HG03460 (cell line): ENCODE data around the gene IL10RB.

Experiments
- ATAC-seq: cut with Tn5 transposase; IDR thresholded peaks from one replicate; pipeline ENCODE4 v1.9.1; 2021; ENCODE audit not compliant: unreplicated experiment

The IL10RB gene

DNA sequence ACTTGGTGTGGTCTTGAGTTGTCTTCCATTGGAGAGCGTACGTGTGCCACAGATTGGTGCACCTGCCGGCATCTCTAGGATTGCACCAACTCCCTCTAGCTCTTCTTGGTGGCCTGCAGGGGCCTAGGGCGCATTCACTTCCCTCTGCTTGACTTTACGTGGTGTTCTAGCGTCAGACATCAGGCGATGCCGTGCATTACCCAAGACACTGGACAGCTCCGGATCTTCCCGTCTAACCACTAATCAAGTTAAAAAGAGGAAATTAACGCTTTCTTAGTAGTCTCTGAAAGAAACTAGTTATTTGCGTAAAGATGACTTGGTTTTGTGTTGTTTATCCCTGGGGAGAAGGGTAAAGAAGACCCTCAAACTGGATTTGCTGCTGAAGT is 510 bp upstream of the IL10RB start:
- ATAC-seq: peak; percentile 37

DNA sequence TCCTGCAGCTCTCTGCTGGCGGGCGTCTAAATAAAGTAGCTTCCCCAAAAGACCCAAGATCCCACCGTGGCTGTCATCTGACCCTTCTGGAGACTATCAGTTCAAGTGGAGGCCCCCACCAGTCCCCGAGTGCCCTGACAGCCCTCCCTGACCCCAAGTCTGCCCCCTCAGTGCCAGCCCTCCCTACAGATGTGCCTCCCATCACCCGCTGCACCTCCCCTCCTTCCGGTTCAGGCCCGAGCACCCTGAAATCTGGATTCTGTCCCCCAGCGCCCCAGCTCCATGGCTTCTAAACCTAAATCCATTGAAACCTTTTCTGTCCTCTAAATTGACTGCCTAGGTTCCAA is 595 bp downstream of the IL10RB start:
- ATAC-seq: no peak

DNA sequence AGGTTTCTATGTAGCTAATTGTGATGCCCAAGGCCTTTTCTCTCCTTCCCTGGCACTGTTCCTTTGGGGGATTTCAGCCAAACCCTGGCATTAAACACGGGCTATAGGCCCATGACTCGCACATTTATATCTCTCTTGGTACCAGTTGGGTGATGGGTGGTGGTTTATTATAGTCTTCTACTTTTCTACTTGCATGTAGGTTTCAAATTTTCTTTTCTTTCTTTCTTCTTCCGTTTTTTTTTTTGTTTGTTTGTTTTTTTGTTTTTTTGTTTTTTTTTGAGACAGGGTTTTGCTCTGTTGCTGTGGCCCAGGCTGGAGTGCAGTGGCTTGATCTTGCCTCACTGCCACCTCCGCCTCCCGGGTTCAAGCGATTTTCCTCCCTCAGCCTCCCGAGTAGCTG is 1.1 kb downstream of the IL10RB start:
- ATAC-seq: no peak

DNA sequence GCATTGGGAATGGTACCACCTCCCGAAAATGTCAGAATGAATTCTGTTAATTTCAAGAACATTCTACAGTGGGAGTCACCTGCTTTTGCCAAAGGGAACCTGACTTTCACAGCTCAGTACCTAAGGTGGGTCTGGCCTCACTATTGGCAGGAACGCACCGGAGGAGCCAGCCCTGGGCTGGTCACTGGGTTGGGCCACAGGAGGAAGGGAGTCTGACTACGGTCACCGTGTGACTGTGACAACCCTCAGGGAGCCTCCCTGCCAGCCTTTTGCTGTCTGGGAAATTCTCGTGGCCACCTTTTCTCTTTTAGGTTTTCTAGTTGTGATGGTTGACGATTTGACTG is 2.2 kb downstream of the IL10RB start:
- peak; percentile 13 for ATAC-seq

DNA sequence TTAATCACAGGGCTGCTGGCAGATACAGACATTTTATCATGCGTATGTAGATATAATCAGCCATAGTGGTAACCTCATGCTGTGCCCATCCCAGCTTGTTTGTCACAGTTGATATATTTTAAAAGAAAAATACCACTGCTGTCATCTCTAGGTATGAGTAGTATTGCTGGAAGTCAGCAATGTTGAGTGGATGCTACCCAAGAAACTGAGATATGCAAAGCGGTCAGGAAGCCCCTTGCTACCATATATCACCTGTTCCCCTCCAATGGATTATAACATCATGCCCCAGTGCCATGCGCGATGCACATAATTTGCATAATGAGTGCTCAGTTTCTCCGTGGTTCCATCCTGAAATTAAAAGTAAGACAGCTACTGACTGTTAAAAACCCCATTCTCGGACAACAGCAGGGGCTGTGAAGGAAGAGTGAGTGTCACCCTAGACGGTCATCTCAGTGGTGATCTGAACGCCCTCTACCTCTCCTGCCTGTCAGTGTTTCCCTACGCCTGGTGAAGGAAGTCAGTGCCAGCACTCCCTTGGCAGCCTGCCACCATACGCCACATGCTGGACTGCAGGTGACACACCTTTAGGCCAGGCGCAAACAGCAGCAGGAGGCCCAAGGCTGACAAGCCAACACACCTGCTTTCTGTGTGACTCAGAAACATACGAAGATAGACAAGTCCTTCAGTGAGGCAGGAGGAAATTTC is 2.7 kb downstream of the IL10RB start:
- peak; percentile 68 for ATAC-seq

DNA sequence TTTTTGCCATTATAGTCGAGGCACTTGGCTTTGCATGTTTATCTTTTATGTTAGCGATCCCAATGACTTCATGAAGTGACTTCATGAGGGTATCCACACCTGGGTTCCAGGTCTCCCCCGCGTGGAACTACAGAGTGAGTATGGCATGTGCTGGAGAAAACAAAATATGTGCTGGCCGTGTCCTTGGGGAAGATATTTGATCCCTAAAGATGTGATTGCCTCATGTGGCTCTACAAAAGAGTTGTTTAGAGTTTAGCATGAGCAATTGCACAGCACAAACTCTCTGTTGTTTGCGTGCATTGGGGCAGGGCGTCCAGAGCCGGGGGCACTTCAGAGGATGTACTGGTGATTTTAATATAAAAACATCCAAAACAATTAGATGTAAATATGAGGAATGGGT is 4.8 kb downstream of the IL10RB start:
- ATAC-seq: no peak

DNA sequence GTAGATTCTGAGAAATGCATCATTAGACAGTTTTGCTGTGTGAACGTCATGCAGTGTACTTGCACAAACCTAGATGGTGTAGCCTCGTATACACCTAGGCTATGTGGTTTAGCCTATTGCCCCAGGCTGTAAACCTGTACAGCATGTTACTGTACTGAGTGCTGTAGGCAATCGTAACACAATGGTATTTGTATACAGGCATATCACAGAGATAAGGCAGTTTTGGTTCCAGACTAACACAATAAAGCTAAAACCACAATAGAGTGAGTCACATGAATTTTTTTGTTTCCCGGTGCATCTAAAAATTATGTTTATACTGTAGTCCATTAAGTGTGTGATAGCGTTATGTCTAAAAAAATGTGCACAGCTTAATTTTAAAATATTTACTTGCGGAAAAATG is 6.9 kb downstream of the IL10RB start:
- ATAC-seq: no peak

DNA sequence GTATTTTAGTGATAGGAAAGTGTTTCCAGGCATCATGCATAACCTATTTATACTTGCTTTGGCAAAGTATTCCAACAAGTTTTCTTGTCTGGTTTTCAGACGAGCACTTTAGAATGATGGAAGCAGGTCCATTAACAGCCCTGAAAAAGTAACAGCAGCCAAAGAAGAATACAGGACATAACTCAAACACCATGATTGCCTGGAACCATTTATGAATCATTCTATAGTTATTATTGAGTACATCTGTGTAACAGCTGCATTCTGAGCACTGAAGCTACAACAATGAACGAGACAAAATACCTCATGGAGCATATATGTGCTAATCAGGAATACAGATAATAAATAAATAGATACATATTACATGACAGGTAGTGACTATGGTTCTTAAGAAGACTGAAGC is 12.6 kb downstream of the IL10RB start:
- ATAC-seq: no peak

DNA sequence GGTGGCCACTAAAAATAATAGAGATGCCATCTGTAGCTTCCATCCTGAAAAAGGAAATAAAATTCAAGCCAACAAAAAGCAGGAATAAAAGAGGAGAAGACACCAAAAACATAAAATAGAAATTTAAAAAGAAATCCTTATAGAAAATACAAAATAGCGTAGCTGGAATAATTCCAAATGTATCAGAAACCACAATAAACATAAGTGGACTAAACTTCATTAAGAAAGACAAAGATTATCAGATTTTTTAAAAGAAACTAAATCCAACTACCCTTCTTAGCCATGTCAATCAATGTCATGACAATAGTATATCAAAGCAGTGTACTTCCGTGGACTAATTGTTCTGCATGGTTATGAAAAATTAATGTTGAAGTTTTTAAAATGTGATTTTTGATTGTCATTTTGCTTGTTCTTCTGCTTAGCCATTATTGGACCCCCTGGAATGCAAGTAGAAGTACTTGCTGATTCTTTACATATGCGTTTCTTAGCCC is 13.2 kb downstream of the IL10RB start:
- no peak for ATAC-seq

DNA sequence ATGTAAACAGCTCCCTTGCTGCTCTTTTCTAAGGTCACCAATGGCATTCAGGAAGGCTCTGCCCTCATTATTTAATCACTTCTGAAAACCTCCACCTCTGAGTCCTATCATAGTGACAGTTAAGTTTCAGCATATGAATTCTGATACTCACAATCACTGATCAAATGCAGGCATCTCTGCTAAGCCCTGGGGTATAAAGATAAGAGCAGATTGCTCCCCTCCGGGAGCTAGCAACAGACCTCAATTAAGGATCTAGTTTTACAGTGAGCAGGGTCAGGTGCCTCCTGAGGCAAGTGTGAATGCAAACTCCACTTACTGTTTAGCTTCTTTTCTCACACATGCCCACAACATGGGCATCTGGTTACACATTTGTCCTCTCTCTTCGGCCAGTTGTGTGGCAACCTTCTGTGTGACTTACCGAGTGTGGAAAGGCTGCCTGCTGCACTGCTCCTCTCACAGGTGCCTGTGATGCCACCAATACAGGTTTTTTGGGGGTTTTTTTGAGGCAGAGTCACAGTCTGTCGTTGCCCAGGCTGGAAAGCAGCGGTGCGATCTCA is 15.0 kb downstream of the IL10RB start:
- ATAC-seq: no peak

DNA sequence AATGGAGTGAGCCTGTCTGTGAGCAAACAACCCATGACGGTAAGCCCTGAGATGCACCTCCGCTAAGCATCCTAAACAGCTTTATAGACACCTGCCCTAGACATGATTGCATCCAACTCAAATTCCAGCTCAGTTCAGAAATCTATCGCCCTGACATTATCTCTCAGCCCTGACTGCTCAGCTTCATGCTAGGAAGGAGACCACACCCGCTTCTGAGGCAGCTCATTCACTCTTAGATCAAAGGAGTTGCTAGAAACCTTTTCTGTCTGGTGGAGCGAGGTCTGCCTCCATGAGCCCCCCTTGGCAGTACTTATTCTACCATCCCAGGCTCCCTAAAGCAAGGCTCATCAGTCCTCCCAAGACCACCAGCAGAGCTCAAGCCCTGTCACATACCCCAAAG is 17.0 kb downstream of the IL10RB start:
- no peak for ATAC-seq

DNA sequence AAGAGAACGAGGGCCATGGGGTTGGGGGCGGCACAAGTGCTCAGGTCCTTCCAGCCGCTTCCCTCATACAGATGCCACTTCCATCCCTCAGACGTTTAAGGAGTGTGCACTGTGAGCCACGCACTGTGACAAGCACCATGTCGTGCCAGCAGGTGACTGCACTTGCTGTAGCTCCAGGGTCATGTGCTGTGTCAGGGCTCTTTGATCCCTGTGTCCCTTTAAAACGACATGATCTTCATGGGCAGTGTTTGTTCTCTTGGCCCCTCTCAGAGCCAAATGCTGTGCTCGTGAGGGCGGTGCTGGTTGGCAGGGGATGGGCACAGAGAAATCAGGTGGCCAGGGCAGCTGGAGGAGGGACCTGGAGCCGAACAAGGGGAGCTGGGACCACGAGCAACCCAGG is 19.9 kb downstream of the IL10RB start:
- ATAC-seq: no peak

DNA sequence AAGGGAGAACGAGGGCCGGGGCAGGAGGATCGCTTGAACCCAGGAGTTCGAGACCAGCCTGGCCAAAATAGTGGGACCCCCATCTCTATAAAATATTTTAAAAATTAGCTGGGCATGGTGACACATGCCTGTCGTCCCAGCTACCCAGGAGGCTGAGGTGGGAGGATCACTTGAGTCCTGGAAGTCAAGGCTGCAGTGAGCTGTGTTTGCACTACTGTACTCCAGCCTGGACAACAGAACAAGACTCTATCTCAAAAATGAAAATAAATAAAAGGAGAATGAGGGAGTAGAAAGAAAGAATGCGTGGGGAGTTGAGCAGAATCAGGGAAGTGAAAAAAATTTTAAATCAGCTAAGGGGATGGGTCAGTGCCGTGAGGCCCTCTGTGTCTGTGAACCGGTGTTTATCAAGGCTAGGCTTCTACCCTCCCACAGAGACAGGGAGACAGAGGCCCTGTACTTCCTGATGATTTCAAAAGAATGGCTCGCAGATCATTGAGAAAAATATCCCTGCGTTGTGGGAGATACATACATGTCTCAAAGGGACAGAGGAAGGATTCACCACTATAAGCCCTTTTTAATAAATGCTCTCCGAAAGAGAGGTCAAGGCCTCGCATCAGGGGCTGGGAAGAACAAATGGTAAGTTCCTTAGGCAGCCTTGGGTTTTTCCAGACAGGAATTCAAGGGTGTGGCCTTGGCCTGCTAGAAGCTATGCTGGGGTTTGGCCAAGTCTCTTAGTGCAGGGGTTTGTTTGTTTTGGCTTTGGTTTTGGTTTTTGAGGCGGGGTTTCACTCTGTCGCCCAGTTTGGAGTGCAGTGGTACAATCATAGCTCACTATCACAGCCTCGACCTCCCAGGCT is 20.7 kb downstream of the IL10RB start:
- ATAC-seq: no peak

DNA sequence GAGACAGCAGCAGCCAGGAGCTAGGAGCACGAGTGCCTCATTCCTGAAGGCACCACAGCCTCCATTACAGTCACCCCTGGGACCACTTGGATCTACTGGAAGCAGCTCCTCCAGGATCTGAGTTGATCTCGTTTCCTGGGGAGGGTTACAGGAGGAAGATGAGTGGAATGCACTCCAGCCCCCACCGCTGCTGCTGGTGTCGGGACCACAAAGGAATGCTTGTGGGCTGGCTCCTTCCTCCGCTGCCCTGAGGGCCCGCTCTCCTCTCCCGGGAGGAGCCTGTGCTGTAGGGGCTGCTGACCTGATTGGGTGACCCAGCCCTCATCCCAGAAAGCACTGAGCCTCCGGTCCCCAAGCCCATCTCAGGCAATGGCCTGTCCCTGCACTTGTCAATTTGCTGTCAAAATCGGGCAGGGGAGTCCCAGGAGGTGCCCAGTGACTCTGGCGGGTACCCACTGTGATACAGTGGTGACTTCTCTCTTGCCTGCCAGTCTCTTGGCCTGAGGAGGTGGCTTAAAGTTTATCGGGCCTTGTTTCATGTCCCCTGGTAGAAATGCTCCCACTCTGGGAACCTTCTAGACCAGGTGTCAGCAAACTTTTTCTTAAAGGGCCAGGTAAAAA is 23.1 kb downstream of the IL10RB start:
- ATAC-seq: no peak

DNA sequence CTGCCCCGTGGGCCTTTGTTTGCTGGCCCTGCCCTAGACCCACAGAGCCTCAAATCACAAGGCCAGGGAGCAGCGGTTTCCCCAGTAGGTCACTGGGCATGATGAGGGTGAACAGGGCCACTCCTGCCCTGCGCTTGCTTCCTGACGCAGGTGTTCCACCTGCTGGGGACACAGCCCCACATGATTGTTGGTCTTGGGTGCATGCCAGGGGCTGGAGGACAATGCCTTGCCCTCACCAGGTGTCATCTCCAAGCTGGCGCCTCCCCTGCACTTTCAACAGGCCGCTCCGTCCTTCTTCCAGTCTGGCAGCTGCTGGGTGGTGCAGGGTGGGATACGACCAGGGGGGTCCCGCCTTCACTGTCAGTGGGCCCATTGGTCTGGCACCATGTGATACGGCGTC is 24.3 kb downstream of the IL10RB start:
- no peak for ATAC-seq

DNA sequence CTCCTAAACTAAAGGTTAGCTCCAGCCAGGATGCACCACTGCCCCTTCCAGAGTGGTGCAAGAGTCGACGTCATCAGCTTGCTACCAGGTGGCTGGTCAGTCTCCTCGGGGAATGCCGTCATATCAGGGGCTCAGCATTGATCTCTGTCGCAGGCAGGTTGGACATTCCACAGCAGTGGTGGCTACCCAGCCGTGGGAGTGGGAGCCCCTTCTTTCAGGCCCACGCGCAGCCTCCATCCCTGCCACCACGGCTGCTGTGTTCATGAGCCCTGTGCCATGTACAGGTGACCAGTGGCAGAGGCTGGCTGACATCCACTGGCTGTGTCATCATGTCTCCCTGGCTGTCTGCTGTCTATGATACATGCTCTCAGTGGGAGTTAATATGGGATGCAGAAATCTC is 25.5 kb downstream of the IL10RB start:
- no peak for ATAC-seq

DNA sequence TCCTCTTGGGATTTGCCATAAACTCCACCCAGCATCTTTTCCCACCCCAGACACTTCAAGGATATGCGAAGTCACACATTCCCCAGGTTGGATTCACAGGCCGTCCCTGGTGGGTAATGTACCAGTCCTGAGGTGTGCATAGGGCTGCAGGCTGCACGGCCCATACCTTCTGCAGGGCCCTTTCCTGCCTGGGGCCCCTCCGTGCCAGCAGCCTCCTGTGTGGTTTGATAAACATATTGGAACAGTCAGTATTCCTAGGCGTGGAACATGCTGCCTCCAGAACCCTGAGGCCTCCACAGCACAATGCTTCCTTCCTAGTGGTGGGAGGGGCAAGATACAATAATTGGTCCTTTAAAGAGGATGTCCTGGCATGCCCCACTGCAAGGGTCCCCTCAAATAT is 26.6 kb downstream of the IL10RB start:
- no peak for ATAC-seq

DNA sequence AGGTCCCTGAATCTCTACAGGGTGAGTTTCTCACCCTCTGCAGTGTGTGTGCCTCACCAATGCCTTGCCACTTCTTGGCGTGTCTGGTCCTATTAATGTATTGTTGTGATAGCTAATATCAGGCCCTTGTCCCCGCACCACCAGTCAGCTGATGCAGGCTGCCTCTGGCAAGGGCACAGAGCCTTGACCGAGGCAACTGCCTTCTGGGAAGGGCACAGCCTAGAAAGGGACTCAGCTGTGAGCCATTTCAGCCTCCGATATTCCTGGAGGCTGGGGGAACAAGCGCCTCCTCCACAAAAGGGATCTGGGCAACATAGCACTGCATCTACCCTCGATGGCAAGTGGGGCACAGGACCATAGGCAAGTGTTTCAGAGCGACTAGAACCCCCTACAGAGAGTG is 27.0 kb downstream of the IL10RB start:
- no peak for ATAC-seq

DNA sequence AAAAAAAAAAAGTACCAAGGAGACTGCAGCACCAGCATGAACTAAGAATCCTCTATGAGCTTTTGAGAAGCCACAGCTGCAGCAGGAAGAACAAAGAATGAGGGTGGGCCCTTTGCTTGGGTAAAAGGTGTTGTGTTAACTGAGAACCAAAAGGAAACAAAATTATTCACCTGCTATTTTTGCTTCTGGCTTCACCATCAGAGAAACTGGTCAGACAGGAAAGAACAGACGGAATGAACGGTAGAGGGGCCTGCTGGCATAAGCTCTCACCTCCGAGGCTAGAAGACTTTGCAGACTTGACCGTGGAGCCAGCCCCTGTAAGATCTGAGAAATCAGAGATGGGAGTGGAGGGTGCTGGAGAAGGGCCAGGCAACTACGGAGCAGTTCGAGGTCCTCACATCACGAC is 27.6 kb downstream of the IL10RB start:
- ATAC-seq: no peak

DNA sequence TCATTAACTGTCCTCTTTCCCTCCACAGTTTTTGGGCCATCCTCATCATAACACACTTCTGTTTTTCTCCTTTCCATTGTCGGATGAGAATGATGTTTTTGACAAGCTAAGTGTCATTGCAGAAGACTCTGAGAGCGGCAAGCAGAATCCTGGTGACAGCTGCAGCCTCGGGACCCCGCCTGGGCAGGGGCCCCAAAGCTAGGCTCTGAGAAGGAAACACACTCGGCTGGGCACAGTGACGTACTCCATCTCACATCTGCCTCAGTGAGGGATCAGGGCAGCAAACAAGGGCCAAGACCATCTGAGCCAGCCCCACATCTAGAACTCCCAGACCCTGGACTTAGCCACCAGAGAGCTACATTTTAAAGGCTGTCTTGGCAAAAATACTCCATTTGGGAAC is 30.0 kb downstream of the IL10RB start:
- no peak for ATAC-seq

DNA sequence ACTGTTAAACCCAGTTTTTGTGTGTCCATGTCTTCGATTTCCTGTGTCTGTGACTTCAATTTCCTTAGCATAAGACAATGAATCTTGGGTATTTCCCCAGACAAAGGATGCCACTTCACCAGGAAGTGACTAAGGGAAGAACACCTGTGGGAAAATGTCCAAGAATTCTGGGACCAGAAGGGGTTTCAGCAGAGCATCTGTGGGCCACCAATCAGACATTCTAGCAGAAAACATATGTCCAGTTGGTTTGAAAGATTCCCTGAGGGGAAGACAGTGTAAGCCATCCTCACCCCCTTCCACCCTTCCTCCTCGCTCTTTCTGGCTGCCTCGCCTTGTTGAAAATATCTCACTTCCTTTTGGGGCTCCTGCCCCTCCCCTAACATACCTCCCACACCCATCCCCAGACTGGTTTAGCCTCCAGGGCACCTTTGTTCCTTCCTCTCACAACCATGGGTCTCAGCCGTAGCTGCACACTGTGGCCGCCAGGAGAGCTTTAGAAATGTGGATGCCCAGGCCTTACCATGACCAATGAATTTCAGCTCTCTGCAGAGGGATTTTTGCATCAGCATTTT is 33.1 kb downstream of the IL10RB start:
- peak; percentile 56 for ATAC-seq
